LNCAP (cell line): ENCODE data around the gene GPR162.

ENCODE experiments used
- CTCF ChIP-seq: fragments of 450-650 bp; IDR thresholded peaks from 2 replicates; pipeline ENCODE4 v1.5.1; 2017; ENCODE audit warnings: mild to moderate bottlenecking

The GPR162 gene

GRCh38 chr12:6873094-6874014 is 51.7 kb downstream of the GPR162 start, which contains the start of gene SPSB2:
TSS of gene SPSB2 (minus strand) at chr12:6873303. CDS start at chr12:6872901, 402 bp downstream.
- no peak for TF ChIP-seq CTCF
